ENCODE data around the gene GGT5.
"Not testable (repeated sequence)": the region's sequence is repeated elsewhere in the genome, so short reads cannot be mapped to it uniquely, and the experiment has no call there.

GGT5 gene

DNA sequence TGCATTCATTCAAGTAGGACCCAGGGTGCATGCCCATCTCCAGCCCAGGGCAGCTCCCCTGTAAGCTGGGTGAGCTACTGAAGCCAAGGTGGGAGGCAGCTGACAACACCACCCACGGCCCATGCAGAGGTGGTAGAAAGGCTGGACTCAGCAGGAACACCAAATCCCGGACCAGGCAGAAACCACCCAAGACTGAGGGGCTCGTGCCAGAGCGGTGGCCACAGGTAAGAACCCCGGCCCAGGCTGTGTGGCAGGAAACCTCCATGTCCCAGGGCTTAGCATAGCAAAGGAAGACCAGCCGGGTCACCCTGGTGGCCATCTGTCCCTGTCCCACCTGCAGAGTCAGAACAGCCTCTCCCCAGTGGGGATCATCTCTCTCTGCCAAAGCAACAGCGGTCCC, 11.9 kb upstream of the GGT5 start:
- not testable (repeated sequence) for H3K4me3 ChIP-seq (ENCODE audit: low read length); H3K27ac ChIP-seq (ENCODE audit: low read length); H3K36me3 ChIP-seq (ENCODE audit: insufficient read depth, low read depth, low read length); H3K27me3 ChIP-seq (ENCODE audit: insufficient read depth, low read length); H3K9ac ChIP-seq (ENCODE audit: low read depth, low read length); H3K9me3 ChIP-seq (ENCODE audit: insufficient read depth, low read depth, low read length); H3K4me1 ChIP-seq (ENCODE audit: insufficient read depth, low read length)

DNA sequence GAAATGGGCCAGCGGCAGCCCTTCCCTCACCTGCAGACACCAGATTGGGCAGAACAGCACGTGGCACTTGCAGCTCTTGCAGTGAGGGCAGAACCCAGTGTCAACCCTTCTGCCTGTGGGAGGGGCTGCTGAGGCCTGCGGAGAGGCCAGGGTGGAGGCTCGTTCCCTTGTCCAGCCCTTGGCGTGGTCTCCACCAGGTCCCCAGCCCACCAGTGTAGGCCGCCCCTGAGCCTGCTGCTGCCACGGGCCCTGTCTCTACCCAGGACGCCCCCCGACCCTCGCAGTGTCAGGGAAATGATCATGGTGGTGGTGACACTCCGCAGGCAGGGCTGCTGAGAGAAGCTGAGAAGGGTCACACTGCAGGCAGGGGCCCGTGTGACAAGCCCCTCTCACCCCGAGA, 11.3 kb upstream of the GGT5 start:
- not testable (repeated sequence) for H3K9ac ChIP-seq (ENCODE audit: low read depth, low read length); H3K27ac ChIP-seq (ENCODE audit: low read length); H3K4me3 ChIP-seq (ENCODE audit: low read length); H3K27me3 ChIP-seq (ENCODE audit: insufficient read depth, low read length); H3K36me3 ChIP-seq (ENCODE audit: insufficient read depth, low read depth, low read length); H3K9me3 ChIP-seq (ENCODE audit: insufficient read depth, low read depth, low read length); H3K4me1 ChIP-seq (ENCODE audit: insufficient read depth, low read length)

DNA sequence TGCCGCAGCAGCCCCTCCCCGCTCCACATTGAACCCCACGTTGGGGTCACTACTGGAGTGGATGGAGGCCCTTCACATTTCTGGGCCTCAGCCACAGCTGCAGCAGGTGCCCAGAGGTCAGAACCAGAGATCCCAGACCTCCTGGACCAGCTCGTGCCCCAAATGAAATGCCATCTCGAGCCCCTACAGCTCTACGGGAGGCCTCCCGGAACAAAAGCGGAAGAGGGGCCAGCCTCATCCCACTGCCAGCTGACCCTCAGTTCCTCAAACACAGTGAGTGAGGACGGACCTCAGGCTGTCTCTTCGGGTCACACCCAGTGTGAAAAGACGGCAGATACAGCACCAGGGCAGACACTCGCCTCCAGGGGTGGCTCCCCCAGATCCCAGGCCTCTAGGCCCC, 8.2 kb upstream of the GGT5 start:
- H3K4me3 ChIP-seq (ENCODE audit: low read length); H3K9me3 ChIP-seq (ENCODE audit: insufficient read depth, low read depth, low read length); H3K27me3 ChIP-seq (ENCODE audit: insufficient read depth, low read length); H3K36me3 ChIP-seq (ENCODE audit: insufficient read depth, low read depth, low read length); H3K9ac ChIP-seq (ENCODE audit: low read depth, low read length); H3K4me1 ChIP-seq (ENCODE audit: insufficient read depth, low read length); H3K27ac ChIP-seq (ENCODE audit: low read length): not testable (repeated sequence)

DNA sequence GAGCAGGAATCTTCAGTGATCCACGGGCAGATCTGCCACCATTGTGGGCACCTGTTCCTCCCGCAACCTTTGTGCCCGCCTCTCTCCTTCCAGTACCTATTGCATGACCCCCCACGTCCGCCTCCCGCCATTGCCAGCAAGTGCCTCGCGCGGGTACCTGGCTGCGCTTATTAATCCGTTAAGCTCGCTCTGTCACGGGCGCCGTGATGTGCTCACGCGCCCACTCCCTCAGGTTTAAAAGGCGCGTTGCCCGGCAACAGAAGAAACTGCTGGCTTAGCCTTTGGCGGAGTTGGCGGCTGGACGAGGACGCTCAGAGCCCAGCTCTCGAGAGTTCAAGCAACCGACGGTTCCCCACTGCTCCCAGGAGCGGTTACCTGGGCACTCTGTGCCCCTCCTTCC, 6.4 kb upstream of the GGT5 start:
- not testable (repeated sequence) for H3K4me1 ChIP-seq (ENCODE audit: insufficient read depth, low read length); H3K9me3 ChIP-seq (ENCODE audit: insufficient read depth, low read depth, low read length); H3K36me3 ChIP-seq (ENCODE audit: insufficient read depth, low read depth, low read length); H3K27me3 ChIP-seq (ENCODE audit: insufficient read depth, low read length); H3K4me3 ChIP-seq (ENCODE audit: low read length); H3K9ac ChIP-seq (ENCODE audit: low read depth, low read length); H3K27ac ChIP-seq (ENCODE audit: low read length)

DNA sequence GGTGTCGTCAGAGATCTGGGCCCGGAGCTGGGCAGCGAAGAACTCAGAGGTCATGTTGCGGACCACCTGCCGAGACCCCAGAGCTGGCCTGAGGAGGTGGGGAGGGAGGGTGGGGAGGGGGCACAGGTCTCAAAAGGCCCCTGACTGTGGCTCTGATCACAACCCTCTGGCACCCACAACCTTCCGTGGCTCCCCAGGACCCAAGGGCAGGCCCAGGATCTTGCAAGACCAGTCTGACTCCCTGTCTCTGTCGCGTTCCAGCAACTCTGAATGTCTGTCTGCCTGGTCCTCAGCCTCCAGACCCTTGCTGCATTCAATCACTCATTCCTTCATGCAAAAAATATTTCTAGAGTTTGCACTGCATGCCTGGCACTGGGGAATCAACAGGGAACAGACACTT, 4.5 kb upstream of the GGT5 start:
- not testable (repeated sequence) for H3K4me1 ChIP-seq (ENCODE audit: insufficient read depth, low read length); H3K27me3 ChIP-seq (ENCODE audit: insufficient read depth, low read length); H3K9ac ChIP-seq (ENCODE audit: low read depth, low read length); H3K27ac ChIP-seq (ENCODE audit: low read length); H3K9me3 ChIP-seq (ENCODE audit: insufficient read depth, low read depth, low read length); H3K36me3 ChIP-seq (ENCODE audit: insufficient read depth, low read depth, low read length); H3K4me3 ChIP-seq (ENCODE audit: low read length)

DNA sequence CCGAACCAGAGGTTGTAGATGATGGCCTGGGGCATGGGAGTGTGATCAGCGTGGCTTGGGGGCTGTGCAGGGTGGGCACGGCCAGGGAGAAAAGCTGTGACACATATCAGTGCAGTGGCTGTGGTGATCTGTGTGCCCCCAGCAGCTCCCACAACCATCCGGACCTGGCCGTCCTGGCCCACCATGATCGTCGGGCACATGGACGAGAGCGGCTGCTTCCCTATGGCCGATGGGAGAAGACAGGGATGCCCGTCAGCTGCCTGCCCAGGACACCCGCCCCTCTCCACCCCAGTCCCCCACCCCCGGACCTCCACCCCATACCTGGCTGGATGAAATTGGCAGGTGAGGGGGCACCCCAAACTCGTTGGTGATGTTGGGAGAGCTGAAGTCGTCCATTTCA, 3.7 kb upstream of the GGT5 start:
- not testable (repeated sequence) for H3K27ac ChIP-seq (ENCODE audit: low read length); H3K36me3 ChIP-seq (ENCODE audit: insufficient read depth, low read depth, low read length); H3K9me3 ChIP-seq (ENCODE audit: insufficient read depth, low read depth, low read length); H3K4me1 ChIP-seq (ENCODE audit: insufficient read depth, low read length); H3K9ac ChIP-seq (ENCODE audit: low read depth, low read length); H3K4me3 ChIP-seq (ENCODE audit: low read length); H3K27me3 ChIP-seq (ENCODE audit: insufficient read depth, low read length)

DNA sequence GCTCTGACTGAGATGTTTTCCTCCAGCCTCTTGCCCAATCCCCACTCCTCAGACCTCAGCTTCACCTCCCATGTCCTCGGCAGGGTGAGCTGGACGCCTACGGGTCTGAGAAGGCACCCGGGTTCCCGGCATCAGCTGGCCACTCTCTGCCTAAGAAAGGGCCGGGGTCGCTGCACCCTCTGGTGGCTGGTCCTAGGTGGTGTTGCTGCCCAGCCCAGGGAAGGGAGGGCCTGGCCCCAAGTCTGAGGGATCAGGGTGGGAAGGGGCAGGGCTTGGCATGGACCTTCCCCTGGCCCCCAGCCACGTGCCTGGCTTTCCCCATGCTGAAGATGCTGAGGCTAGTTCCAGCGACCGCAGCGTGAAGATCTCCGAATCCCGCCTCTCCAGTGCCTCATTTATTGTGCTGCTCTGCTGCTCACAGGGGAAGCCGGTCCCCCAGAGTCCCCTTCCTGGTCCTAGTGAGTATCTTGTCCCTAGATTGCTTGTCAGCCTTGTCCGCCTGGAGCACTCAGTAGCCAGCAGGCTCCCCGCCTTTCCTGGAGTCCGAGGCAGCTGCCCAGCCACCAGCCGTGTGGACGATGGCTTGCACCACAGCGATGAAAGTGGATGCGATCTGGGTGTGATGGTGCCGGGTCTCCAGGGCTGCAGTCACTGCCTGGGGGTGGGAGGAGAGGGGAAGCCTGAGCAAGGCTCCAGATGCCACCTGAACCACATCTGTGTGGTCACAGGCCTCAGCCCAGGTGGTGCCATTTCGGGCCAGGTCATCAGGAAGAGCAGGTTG, 2.9 kb upstream of the GGT5 start:
- H3K9me3 ChIP-seq (ENCODE audit: insufficient read depth, low read depth, low read length) = no peaks in the 10 kb centered on the region
- no peak overlapping the region for H3K27ac ChIP-seq (ENCODE audit: low read length)
- no peaks in the 10 kb centered on the region for H3K27me3 ChIP-seq (ENCODE audit: insufficient read depth, low read length)
- no peaks in the 10 kb centered on the region for H3K36me3 ChIP-seq (ENCODE audit: insufficient read depth, low read depth, low read length)
- H3K4me3 ChIP-seq (ENCODE audit: low read length) = no peak overlapping the region
- no peaks in the 10 kb centered on the region for H3K4me1 ChIP-seq (ENCODE audit: insufficient read depth, low read length)
- no peak overlapping the region for H3K9ac ChIP-seq (ENCODE audit: low read depth, low read length)

DNA sequence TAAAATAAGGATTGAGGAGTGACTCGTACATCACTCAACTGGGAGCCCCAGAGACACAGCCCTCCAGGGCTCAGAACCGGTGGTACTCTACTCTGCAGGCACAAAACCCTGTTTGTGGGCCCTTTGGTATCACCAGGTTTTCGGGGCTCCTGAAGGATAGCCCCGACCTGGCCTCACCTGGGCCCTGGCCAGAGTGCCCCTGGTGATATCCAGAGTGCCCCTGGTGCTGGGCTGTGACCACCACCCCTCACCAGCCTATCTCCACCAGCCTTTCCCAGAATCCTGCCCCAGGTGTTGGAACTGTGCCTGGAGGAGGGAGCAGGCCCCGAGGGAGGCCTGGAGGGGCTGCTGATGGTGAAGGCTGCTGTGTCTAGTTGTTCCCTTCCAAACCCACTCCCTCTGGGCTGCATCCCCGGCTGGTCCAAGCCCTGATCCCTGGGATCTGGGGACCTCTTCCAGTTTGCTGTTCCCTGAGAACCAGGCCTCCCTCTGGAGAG, 2.2 kb upstream of the GGT5 start:
- Histone ChIP-seq H3K27me3 (ENCODE audit: insufficient read depth, low read length) (no peaks in the 10 kb centered on the region), H3K36me3 (ENCODE audit: insufficient read depth, low read depth, low read length) (no peaks in the 10 kb centered on the region), H3K4me1 (ENCODE audit: insufficient read depth, low read length) (no peaks in the 10 kb centered on the region), H3K9me3 (ENCODE audit: insufficient read depth, low read depth, low read length) (no peaks in the 10 kb centered on the region), H3K27ac (ENCODE audit: low read length) (no peak overlapping the region), H3K4me3 (ENCODE audit: low read length) (no peak overlapping the region), H3K9ac (ENCODE audit: low read depth, low read length) (no peak overlapping the region)

DNA sequence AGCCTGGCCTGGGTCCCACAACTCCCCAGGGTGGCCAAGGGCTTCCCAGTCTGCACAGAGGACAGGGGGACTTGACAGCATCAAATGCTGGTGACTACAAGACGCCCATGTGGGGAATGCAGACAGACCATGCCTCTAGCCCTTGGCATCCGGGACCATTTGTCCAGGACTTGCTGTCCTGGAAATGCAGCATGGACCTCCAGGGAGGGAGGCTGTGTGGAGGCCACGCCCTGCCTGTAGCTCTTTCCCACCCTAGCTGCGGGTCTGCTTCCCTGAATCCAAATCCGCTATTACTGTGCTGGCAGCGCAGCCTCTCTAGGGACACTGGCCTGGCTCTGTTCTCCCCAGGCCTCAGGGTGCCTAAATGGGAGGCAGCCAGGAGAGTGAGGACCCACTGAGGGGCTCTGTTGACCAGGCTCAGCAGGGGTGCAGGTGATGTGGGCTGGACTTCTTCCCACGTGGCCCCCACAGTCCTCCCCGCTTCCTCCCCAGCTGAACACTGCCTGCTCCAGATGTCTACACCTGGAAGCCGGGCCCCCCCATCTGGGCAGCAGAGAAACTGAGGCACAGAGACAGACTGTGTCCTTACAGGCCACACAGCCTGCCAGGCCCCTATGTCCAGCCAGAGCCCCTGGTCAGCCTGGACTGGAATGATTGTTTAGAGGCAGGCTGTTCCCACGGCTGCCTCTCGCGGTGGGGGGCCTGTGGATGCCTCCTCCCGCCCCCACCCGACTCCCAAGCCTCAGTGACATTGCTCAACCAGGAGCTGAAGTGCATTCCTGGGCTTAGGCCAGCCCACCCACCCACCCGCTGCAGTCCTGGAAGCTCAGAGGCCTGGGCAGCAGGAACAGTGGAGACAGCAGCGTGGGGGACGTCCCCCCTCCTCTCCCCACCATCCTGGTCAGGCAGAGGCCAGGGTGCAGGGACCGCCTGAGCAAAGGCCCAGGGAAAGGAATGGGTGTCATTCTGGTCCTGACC, 991 bp upstream of the GGT5 start:
- not testable (repeated sequence) for H3K4me3 ChIP-seq (ENCODE audit: low read length); H3K9me3 ChIP-seq (ENCODE audit: insufficient read depth, low read depth, low read length); H3K9ac ChIP-seq (ENCODE audit: low read depth, low read length); H3K4me1 ChIP-seq (ENCODE audit: insufficient read depth, low read length); H3K27me3 ChIP-seq (ENCODE audit: insufficient read depth, low read length); H3K27ac ChIP-seq (ENCODE audit: low read length); H3K36me3 ChIP-seq (ENCODE audit: insufficient read depth, low read depth, low read length)

DNA sequence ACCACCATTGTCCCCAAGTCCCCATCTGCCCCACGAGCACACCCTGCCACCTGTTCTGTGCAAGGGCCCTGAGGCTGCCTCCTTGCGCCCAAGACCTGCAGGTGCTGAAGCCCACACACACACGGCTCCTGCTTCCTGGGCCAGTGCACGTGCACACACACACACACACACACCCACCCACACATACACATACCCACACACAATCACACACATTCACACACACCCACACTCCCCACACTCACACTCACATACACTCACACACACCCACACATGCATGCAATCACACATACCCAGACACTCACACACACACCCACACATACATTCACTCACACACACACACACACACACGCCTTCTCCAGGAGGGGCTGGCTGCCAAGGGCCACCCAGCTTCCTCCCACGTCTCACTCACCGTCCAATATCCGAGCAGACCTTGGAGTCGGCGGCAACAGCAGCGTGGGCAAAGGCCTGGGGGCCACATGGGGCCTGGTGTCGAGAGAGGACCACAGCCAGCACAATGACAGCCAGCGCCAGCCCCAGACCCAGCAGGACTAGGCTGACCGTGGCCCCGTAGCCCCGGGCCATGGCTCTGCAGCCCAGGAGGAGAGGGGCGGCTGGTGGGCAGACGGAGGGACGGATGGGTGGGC, 616 bp downstream of the GGT5 start:
- H3K27ac ChIP-seq (ENCODE audit: low read length) = no peak overlapping the region

DNA sequence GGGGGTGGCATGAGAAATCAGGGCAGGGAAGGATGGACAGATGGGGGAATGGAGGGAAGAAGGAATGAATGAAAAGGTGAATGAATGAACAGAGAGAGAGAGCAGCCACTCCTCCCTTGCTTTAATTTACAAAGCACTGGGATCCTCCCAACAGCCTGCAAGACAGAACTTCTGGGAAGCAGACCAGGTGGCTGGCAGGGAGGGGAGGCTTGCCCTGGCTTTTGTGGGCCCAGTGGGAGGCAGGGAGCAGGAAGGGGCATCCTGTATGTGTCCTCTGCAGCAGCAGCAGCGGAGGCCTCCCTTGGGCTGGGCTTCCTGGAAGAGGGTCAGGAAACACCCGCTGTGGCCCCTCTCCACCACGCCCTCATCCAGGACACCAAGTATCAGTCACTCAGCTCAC, 1.5 kb downstream of the GGT5 start:
- H3K27ac ChIP-seq (ENCODE audit: low read length); H3K27me3 ChIP-seq (ENCODE audit: insufficient read depth, low read length); H3K4me3 ChIP-seq (ENCODE audit: low read length); H3K9me3 ChIP-seq (ENCODE audit: insufficient read depth, low read depth, low read length); H3K36me3 ChIP-seq (ENCODE audit: insufficient read depth, low read depth, low read length); H3K4me1 ChIP-seq (ENCODE audit: insufficient read depth, low read length); H3K9ac ChIP-seq (ENCODE audit: low read depth, low read length): not testable (repeated sequence)

More for the DNA sequence above, 616 bp downstream of the GGT5 start:
- Histone ChIP-seq H3K9me3 (ENCODE audit: insufficient read depth, low read depth, low read length) (no peaks in the 10 kb centered on the region), H3K4me1 (ENCODE audit: insufficient read depth, low read length) (no peaks in the 10 kb centered on the region), H3K36me3 (ENCODE audit: insufficient read depth, low read depth, low read length) (no peaks in the 10 kb centered on the region), H3K4me3 (ENCODE audit: low read length) (no peak overlapping the region), H3K27me3 (ENCODE audit: insufficient read depth, low read length) (no peaks in the 10 kb centered on the region), H3K9ac (ENCODE audit: low read depth, low read length) (no peak overlapping the region)
